Measurements from ENCODE around the gene FRMD1.

The FRMD1 gene

GRCh38 chr6:168092541-168092940 is 13.5 kb upstream of the FRMD1 start:
- no peak for TF ChIP-seq CTCF (IDR thresholded peaks at IDR 0.05; ENCODE audit: low read depth, low read length)
- no peak for DNase-seq (ENCODE audit: extremely low read depth, low read depth)

- TF ChIP-seq CTCF (IDR thresholded peaks at IDR 0.05; ENCODE audit: low read depth, low read length): no peak
- no peak for DNase-seq (ENCODE audit: extremely low read depth, low read depth)
These were observed 12.6 kb upstream of the FRMD1 start for GRCh38 chr6:168091381-168092264.

- no peak for DNase-seq (ENCODE audit: extremely low read depth, low read depth)
- TF ChIP-seq CTCF (IDR thresholded peaks at IDR 0.05; ENCODE audit: low read depth, low read length): no peak
These were observed 11.7 kb upstream of the FRMD1 start for GRCh38 chr6:168090706-168091105.

- no peak for TF ChIP-seq CTCF (IDR thresholded peaks at IDR 0.05; ENCODE audit: low read depth, low read length)
- no peak for DNase-seq (ENCODE audit: extremely low read depth, low read depth)
These were observed 11.2 kb upstream of the FRMD1 start for GRCh38 chr6:168090064-168090690.

GRCh38 chr6:168089186-168090063 is 10.4 kb upstream of the FRMD1 start:
- TF ChIP-seq CTCF (IDR thresholded peaks at IDR 0.05; ENCODE audit: low read depth, low read length): no peak
- DNase-seq (ENCODE audit: extremely low read depth, low read depth): no peak

GRCh38 chr6:168088161-168089053 is 9.4 kb upstream of the FRMD1 start:
- TF ChIP-seq CTCF (IDR thresholded peaks at IDR 0.05; ENCODE audit: low read depth, low read length): no peak
- no peak for DNase-seq (ENCODE audit: extremely low read depth, low read depth)

Measured in AG09319 (cell line).